Hepatocyte (in vitro differentiated cells): ENCODE measurements around the gene GINS1. TPM values are rescaled to one million over a fixed set of nuclear protein-coding genes. Genes with fewer than 3 reads are reported as not detected.
A peak's percentile ranks its signal among the peaks of the same experiment; 100 is the strongest.

ENCODE experiments used
- DNase-seq: peaks from one replicate; pipeline ENCODE4 v3.0.0-alpha.2; 2016; ENCODE audit warnings: low spot score
- H2AFZ ChIP-seq: fragments of 200-600 bp; sonication (generic); 2 replicates; pipeline ENCODE4 v1.6.0; 2016; ENCODE audit warnings: antibody characterized with exemption, mild to moderate bottlenecking
- H3K27ac ChIP-seq: fragments of 200-600 bp; sonication (generic); 2 replicates; pipeline ENCODE4 v1.5.1; 2016; ENCODE audit warnings: mild to moderate bottlenecking
- H3K27me3 ChIP-seq: fragments of 200-600 bp; sonication (generic); 2 replicates; pipeline ENCODE4 v1.6.1; 2016
- H3K36me3 ChIP-seq: fragments of 200-600 bp; sonication (generic); replicated peaks from 2 replicates; pipeline ENCODE4 v1.5.1; 2016; ENCODE audit warnings: low read depth; ENCODE audit not compliant: insufficient read depth
- H3K4me1 ChIP-seq: fragments of 200-600 bp; sonication (generic); 2 replicates; pipeline ENCODE4 v1.5.1; 2016; ENCODE audit warnings: mild to moderate bottlenecking, moderate library complexity; ENCODE audit not compliant: insufficient read depth
- H3K4me2 ChIP-seq: fragments of 200-600 bp; sonication (generic); 2 replicates; pipeline ENCODE4 v1.6.0; 2016
- H3K4me3 ChIP-seq: fragments of 200-600 bp; sonication (generic); 2 replicates; pipeline ENCODE4 v1.5.1; 2016; ENCODE audit warnings: mild to moderate bottlenecking
- H3K79me2 ChIP-seq: fragments of 200-600 bp; sonication (generic); 2 replicates; pipeline ENCODE4 v1.6.0; 2017; ENCODE audit warnings: mild to moderate bottlenecking
- H3K9me2 ChIP-seq: fragments of 200-600 bp; sonication (generic); replicated peaks from 2 replicates; pipeline ENCODE4 v1.6.0; 2017; ENCODE audit warnings: mild to moderate bottlenecking; ENCODE audit not compliant: insufficient read depth
- H3K9me3 ChIP-seq: fragments of 200-600 bp; sonication (generic); 2 replicates; pipeline ENCODE4 v1.5.1; 2016; ENCODE audit warnings: low read depth, mild to moderate bottlenecking
- H4K20me1 ChIP-seq: fragments of 200-600 bp; sonication (generic); 2 replicates; pipeline ENCODE4 v1.6.0; 2016; ENCODE audit warnings: mild to moderate bottlenecking; ENCODE audit not compliant: insufficient read depth, poor library complexity, severe bottlenecking
- EZH2 ChIP-seq: fragments of 200-600 bp; sonication (generic); IDR thresholded peaks from 2 replicates; pipeline ENCODE4 v1.6.1; 2016; ENCODE audit warnings: antibody characterized with exemption, mild to moderate bottlenecking, borderline replicate concordance
- EZH2phosphoT487 ChIP-seq: fragments of 200-600 bp; sonication (generic); IDR thresholded peaks from one replicate; pipeline ENCODE4 v1.6.1; 2018; ENCODE audit warnings: antibody characterized with exemption, mild to moderate bottlenecking, low read depth, moderate library complexity; ENCODE audit not compliant: unreplicated experiment, severe bottlenecking
- WGBS: methylation state at CpG from one replicate; pipeline ENCODE4 v1.1.6; 2016; ENCODE audit warnings: low lambda C conversion rate; ENCODE audit errors: missing lambda C conversion rate; 5-methylcytosine and 5-hydroxymethylcytosine counted together
- polyA plus RNA-seq: library from polyadenylated mRNA; unstranded; fragments of >200 nt; fragmentation: Nextera tagmentation; extraction: Ambion mirVana; gene quantifications from 2 replicates; pipeline ENCODE4 v1.2.1, GENCODE V29; 2016
- total RNA-seq: library from RNA; depleted of rRNA; stranded (reverse); fragments of >200 nt; gene quantifications from 2 replicates; pipeline ENCODE4 v1.2.3, GENCODE V29; 2014
- TF ChIP-seq, protein P1 (sequence below): fragments of 200-600 bp; sonication (generic); IDR thresholded peaks from 2 replicates; pipeline ENCODE4 v1.5.1; 2016; ENCODE audit warnings: antibody characterized with exemption, mild to moderate bottlenecking; ENCODE audit not compliant: poor library complexity

The GINS1 gene
- total and polyA plus RNA-seq, 2 experiments from 2014 or later = 6.5 to 7.6 TPM

DNA sequence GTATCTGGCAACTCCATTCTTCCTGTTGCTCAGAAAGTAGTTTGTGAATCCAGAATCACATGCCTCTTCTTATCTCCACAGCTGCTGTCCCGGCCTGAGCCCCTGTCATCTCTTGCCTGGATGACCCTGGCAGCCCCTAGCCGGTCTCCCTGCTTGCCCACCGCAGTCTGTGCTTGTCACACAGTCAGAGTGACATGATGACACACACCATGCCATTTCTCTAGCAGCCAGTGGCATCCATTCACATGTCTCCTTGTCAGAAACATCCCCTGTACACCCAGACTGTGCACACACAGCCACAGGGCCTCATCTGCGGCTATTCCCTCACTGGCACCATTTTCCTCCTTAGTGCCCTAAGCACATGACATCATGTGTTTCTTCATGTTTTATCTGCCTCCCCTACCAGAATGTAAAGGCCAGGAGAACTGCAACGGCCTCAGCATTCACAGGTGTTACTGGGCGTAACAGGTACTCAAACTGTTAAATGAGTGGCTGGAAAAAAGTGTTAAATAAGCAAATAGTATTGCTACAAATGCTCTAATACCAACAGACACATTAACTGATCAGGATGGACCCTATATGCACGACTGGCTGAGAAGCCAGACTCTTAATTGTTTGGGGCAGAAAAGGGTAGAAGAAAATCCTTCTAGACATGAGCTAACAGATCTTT lies 26.4 kb upstream of the GINS1 start:
- 80% methylated on average over 7 of the region's 7 CpGs for WGBS
- Histone ChIP-seq H3K79me2 (peaks cover 96% of the 10 kb centered on the region), H3K27me3 (no peaks in the 10 kb centered on the region), H3K36me3 (no peaks in the 10 kb centered on the region), H3K27ac (peak overlapping the region; percentile 29), H3K9me3 (no peaks in the 10 kb centered on the region), H4K20me1 (peaks cover 10% of the 10 kb centered on the region), H2AFZ (no peak overlapping the region), H3K4me3 (no peak overlapping the region), H3K4me2 (no peak overlapping the region), H3K9me2 (no peaks in the 10 kb centered on the region), H3K4me1 (peaks cover 20% of the 10 kb centered on the region)
- TF ChIP-seq EZH2 = no peak
- no peak for DNase-seq

DNA sequence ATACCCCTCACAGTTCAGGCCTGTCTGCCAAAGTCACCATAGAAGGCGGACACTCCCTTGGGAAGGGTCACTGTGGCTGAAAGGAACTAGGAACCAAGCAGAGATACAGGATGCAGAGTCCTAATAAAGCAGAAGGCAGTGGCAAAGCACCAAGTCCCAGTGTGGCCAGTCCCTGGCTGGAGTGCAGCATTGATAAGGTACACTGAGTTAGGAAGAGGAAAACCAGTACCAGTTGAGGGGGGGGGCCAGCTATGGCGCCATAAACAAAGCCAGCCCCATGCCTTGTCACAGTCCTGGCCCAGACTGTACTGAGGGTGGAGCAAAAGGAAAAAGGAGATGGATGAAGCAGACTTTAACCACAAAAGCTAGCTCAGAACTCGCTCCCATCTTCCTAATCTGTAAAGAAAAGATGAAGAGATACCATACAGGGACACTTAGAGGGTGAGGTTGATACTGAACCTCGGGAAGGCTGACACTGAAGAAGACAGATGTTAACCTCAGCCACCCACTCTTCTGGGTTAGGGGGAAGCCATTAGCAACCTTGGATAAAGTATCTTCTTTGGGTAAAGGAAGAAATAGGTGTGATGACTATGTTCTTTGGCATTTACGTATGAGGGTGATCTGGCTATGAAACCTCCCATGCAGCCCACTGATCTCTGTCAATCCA lies 24.6 kb upstream of the GINS1 start:
- Histone ChIP-seq H3K27ac (no peak overlapping the region), H3K9me2 (no peaks in the 10 kb centered on the region)

GRCh38 chr20:25389401-25389857 lies 18.0 kb upstream of the GINS1 start:
- 10% methylated on average over 19 of the region's 19 CpGs for WGBS
- peaks cover 57% of the 10 kb centered on the region for H3K79me2 ChIP-seq
- TF ChIP-seq EZH2 (no peak), EZH2phosphoT487 (no peak)
- TF ChIP-seq, protein P1, sequence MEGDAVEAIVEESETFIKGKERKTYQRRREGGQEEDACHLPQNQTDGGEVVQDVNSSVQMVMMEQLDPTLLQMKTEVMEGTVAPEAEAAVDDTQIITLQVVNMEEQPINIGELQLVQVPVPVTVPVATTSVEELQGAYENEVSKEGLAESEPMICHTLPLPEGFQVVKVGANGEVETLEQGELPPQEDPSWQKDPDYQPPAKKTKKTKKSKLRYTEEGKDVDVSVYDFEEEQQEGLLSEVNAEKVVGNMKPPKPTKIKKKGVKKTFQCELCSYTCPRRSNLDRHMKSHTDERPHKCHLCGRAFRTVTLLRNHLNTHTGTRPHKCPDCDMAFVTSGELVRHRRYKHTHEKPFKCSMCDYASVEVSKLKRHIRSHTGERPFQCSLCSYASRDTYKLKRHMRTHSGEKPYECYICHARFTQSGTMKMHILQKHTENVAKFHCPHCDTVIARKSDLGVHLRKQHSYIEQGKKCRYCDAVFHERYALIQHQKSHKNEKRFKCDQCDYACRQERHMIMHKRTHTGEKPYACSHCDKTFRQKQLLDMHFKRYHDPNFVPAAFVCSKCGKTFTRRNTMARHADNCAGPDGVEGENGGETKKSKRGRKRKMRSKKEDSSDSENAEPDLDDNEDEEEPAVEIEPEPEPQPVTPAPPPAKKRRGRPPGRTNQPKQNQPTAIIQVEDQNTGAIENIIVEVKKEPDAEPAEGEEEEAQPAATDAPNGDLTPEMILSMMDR = no peak
- H3K4me2 ChIP-seq = peak overlapping the region; percentile 75
- no peaks in the 10 kb centered on the region for H3K36me3 ChIP-seq
- H4K20me1 ChIP-seq = no peaks in the 10 kb centered on the region
- H3K4me3 ChIP-seq = peak overlapping the region; percentile 98
- DNase-seq = peak; percentile 27
- peak overlapping the region; percentile 99 for H3K27ac ChIP-seq
- no peaks in the 10 kb centered on the region for H3K27me3 ChIP-seq
- H3K9me3 ChIP-seq = no peaks in the 10 kb centered on the region
- H3K4me1 ChIP-seq = no peaks in the 10 kb centered on the region
- peak overlapping the region; percentile 94 for H2AFZ ChIP-seq
- no peaks in the 10 kb centered on the region for H3K9me2 ChIP-seq

More for the DNA sequence above, 24.6 kb upstream of the GINS1 start:
- H3K4me3 ChIP-seq = no peak overlapping the region
- DNase-seq = no peak
- H3K36me3 ChIP-seq = no peaks in the 10 kb centered on the region
- TF ChIP-seq EZH2 = no peak
- TF ChIP-seq, protein P1 = no peak
- no peak for TF ChIP-seq EZH2phosphoT487
- peaks cover 17% of the 10 kb centered on the region for H3K4me1 ChIP-seq
- no peak overlapping the region for H3K4me2 ChIP-seq
- no peaks in the 10 kb centered on the region for H3K27me3 ChIP-seq
- peaks cover 10% of the 10 kb centered on the region for H4K20me1 ChIP-seq
- WGBS = 83% methylated on average over 5 of the region's 5 CpGs
- no peaks in the 10 kb centered on the region for H3K9me3 ChIP-seq
- peaks cover 96% of the 10 kb centered on the region for H3K79me2 ChIP-seq
- H2AFZ ChIP-seq = no peak overlapping the region
